GF-D8 (cell line): ENCODE results near the gene CAPN3.
A peak's percentile ranks its signal among the peaks of the same experiment; 100 is the strongest.

Source experiments
- DNase-seq: peaks from one replicate; lab custom pipeline; 2025; lab: John Stamatoyannopoulos, UW

The CAPN3 gene

GRCh38 chr15:42453826-42454225 is 94.5 kb downstream of the CAPN3 start:
- no peak for DNase-seq

- DNase-seq: no peak
Measured at GRCh38 chr15:42456531-42456930, 97.2 kb downstream of the CAPN3 start.

DNA sequence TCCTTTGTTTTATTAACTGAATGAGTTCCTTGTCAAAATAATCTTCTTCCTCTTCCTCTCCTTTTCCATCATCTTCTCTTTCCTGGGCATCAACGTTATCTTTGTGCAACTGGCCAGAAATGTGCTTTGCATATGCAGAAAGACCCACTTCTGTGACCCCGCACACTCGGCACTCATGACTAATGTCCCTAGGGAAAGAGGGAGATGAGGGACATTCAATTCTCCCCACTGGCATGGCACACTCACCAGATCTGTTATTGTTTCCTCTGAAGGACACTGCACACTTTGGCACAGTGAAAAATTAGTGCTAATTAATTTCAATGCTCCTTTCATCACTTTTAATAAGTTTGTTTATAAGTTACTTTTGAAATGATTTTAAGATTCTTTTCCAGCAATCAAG is 97.7 kb downstream of the CAPN3 start:
- DNase-seq: no peak

DNA sequence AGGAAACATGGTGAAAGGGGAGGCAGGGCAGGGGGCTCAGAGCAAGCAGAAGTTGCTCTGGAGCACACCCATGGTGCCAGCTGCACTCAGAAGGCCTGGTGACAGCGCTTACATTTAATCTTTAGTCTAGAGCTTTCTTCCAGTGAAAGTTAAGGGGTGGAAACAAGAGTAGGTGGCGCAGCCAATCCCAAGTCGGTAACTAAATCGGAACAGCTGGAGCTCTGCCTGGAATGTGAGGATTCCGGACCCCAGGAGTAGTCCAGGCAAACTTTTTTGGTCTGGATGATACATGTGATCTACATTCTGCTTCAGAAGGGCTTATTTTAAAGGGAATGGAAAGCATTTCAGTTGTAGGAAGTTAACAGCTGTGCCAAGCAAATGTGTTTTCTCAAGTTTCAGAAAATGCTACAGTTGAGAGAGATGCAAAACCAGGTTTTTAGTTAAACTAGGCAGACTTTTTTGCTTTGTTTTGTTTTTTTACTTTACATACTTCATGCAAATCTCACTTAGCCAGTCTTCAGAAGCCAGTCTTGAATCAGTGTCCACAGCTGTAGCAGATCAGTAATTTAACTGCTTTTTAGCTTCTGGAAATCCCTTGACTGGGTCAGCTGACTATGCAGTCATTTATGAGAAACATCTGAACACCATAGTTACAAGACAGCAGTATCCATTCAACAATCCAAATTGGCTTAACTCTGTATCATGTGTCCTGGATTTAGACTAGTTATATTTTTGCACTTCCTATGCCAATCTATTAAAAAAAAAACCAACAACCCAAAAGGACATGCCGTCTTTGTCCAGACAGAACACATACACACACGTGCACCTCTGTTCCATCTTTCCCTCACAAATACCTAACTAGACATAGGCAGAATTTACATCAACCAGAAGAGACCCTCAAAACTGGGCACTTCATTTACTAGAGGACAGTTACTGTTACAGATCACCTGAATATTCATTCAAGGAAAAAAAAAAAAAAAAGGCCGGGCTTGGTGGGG is 98.4 kb downstream of the CAPN3 start:
- no peak for DNase-seq

GRCh38 chr15:42461261-42461660 is 102.0 kb downstream of the CAPN3 start:
- peak; percentile 8 for DNase-seq
